Astrocyte (in vitro differentiated cells and primary cell): ENCODE data around the gene FLT3. TPM values are rescaled to one million over a fixed set of nuclear protein-coding genes. Genes with fewer than 3 reads are reported as not detected.

Source experiments
- DNase-seq: peaks from one replicate; pipeline ENCODE4 v3.0.0-alpha.2; 2010; ENCODE audit warnings: low read depth
- FAIRE-seq: peaks from 2 replicates; lab custom pipeline; 2011; peaks lifted over from hg19 to GRCh38; lab: Jason Lieb, UNC
- H2AFZ ChIP-seq: 2 replicates; pipeline ENCODE4 v1.6.0; 2012; ENCODE audit warnings: low read depth, low read length, inconsistent platforms
- H3K27ac ChIP-seq: 2 replicates; pipeline ENCODE4 v1.5.1; 2011; ENCODE audit warnings: low read depth, low read length, inconsistent platforms
- H3K27me3 ChIP-seq: 2 replicates; pipeline ENCODE4 v1.6.0; 2011; ENCODE audit warnings: low read length, inconsistent platforms; ENCODE audit not compliant: insufficient read depth
- H3K36me3 ChIP-seq: 2 replicates; pipeline ENCODE4 v1.5.1; 2011; ENCODE audit warnings: low read length, inconsistent platforms; ENCODE audit not compliant: insufficient read depth
- H3K4me1 ChIP-seq: 2 replicates; pipeline ENCODE4 v1.5.1; 2011; ENCODE audit warnings: low read length, inconsistent platforms; ENCODE audit not compliant: insufficient read depth
- H3K4me2 ChIP-seq: 2 replicates; pipeline ENCODE4 v1.6.0; 2012; ENCODE audit warnings: low read length, inconsistent platforms
- H3K4me3 ChIP-seq: 2 replicates; pipeline ENCODE4 v1.5.1; 2011; ENCODE audit warnings: low read depth, mild to moderate bottlenecking, low read length, inconsistent platforms; ENCODE audit not compliant: insufficient read depth
- H3K79me2 ChIP-seq: 2 replicates; pipeline ENCODE4 v1.6.0; 2012; ENCODE audit warnings: mild to moderate bottlenecking, low read length, inconsistent platforms; ENCODE audit not compliant: insufficient read depth
- H3K9ac ChIP-seq: 2 replicates; pipeline ENCODE4 v1.6.0; 2012; ENCODE audit warnings: mild to moderate bottlenecking, low read length, inconsistent platforms
- H3K9me3 ChIP-seq: 2 replicates; pipeline ENCODE4 v1.5.1; 2012; ENCODE audit warnings: low read depth, mild to moderate bottlenecking, low read length, inconsistent platforms; ENCODE audit not compliant: insufficient read depth
- H4K20me1 ChIP-seq: 2 replicates; pipeline ENCODE4 v1.6.0; 2012; ENCODE audit warnings: low read length, inconsistent platforms; ENCODE audit not compliant: insufficient read depth
- H3K27ac Mint-ChIP-seq: one replicate; pipeline ENCODE4 v1.8.0; 2021; ENCODE audit warnings: mild to moderate bottlenecking, mixed read lengths; ENCODE audit not compliant: unreplicated experiment
- H3K27me3 Mint-ChIP-seq: one replicate; pipeline ENCODE4 v1.8.0; 2021; ENCODE audit warnings: low read depth, mixed read lengths; ENCODE audit not compliant: unreplicated experiment
- H3K36me3 Mint-ChIP-seq: one replicate; pipeline ENCODE4 v1.8.0; 2021; ENCODE audit warnings: low read depth, mixed read lengths; ENCODE audit not compliant: unreplicated experiment
- H3K4me1 Mint-ChIP-seq: one replicate; pipeline ENCODE4 v1.8.0; 2021; ENCODE audit warnings: low read depth, mixed read lengths; ENCODE audit not compliant: unreplicated experiment
- H3K4me3 Mint-ChIP-seq: one replicate; pipeline ENCODE4 v1.8.0; 2021; ENCODE audit warnings: mild to moderate bottlenecking, moderate library complexity, mixed read lengths; ENCODE audit not compliant: unreplicated experiment
- H3K9me3 Mint-ChIP-seq: one replicate; pipeline ENCODE4 v1.8.0; 2021; ENCODE audit warnings: mild to moderate bottlenecking, mixed read lengths; ENCODE audit not compliant: unreplicated experiment
- CTCF ChIP-seq: IDR thresholded peaks from 2 replicates; pipeline ENCODE4 v1.5.1; 2011; ENCODE audit warnings: low read depth, mild to moderate bottlenecking, inconsistent platforms, low read length, moderate library complexity; ENCODE audit not compliant: insufficient read depth
- EZH2 ChIP-seq: IDR thresholded peaks from 2 replicates; pipeline ENCODE4 v1.6.1; 2012; ENCODE audit warnings: mild to moderate bottlenecking, low read length, inconsistent platforms; ENCODE audit not compliant: insufficient read depth
- total RNA-seq: library from RNA; stranded (reverse); gene quantifications from 2 replicates; pipeline ENCODE4 v1.2.1, GENCODE V29; 2021

The FLT3 gene
- total RNA-seq, 1 donor from 2014 or later, result not detected

GRCh38 chr13:28041501-28041900, 58.9 kb downstream of the FLT3 start:
- no peaks in the 10 kb centered on the region for H3K4me1 Mint-ChIP-seq

GRCh38 chr13:28041031-28041461, 59.3 kb downstream of the FLT3 start:
- Mint-ChIP-seq H3K9me3 (peaks cover 4% of the 10 kb centered on the region), H3K27ac (no peak overlapping the region), H3K4me3 (no peak overlapping the region), H3K36me3 (no peaks in the 10 kb centered on the region), H3K4me1 (no peaks in the 10 kb centered on the region), H3K27me3 (peaks cover 2% of the 10 kb centered on the region)
- H3K36me3 ChIP-seq, result no peaks in the 10 kb centered on the region
- no peak overlapping the region for H3K4me3 ChIP-seq
- H3K9ac ChIP-seq, result no peak overlapping the region
- no peak overlapping the region for H2AFZ ChIP-seq
- FAIRE-seq (no peak), DNase-seq (no peak)
- no peak overlapping the region for H3K4me2 ChIP-seq
- TF ChIP-seq CTCF, result no peak
- no peak for TF ChIP-seq EZH2
- H3K9me3 ChIP-seq, result no peaks in the 10 kb centered on the region
- H3K27me3 ChIP-seq, result no peaks in the 10 kb centered on the region
- H3K4me1 ChIP-seq, result no peaks in the 10 kb centered on the region
- H4K20me1 ChIP-seq, result no peaks in the 10 kb centered on the region
- H3K27ac ChIP-seq, result no peak overlapping the region
- no peaks in the 10 kb centered on the region for H3K79me2 ChIP-seq

More at GRCh38 chr13:28041501-28041900, 58.9 kb downstream of the FLT3 start:
- H3K9me3 Mint-ChIP-seq, result peaks cover 4% of the 10 kb centered on the region
- no peaks in the 10 kb centered on the region for H3K4me1 ChIP-seq
- DNase-seq (no peak), FAIRE-seq (no peak)
- H2AFZ ChIP-seq, result no peak overlapping the region
- no peaks in the 10 kb centered on the region for H3K9me3 ChIP-seq
- H3K4me3 ChIP-seq, result no peak overlapping the region
- H3K9ac ChIP-seq, result no peak overlapping the region
- H3K36me3 ChIP-seq, result no peaks in the 10 kb centered on the region
- peaks cover 2% of the 10 kb centered on the region for H3K27me3 Mint-ChIP-seq
- no peaks in the 10 kb centered on the region for H3K27me3 ChIP-seq
- no peak overlapping the region for H3K27ac ChIP-seq
- H3K36me3 Mint-ChIP-seq, result no peaks in the 10 kb centered on the region
- no peaks in the 10 kb centered on the region for H3K79me2 ChIP-seq
- no peaks in the 10 kb centered on the region for H4K20me1 ChIP-seq
- TF ChIP-seq EZH2, result no peak
- TF ChIP-seq CTCF, result no peak
- H3K27ac Mint-ChIP-seq, result no peak overlapping the region
- no peak overlapping the region for H3K4me3 Mint-ChIP-seq
- no peak overlapping the region for H3K4me2 ChIP-seq

GRCh38 chr13:28037399-28037798, 63.0 kb downstream of the FLT3 start:
- no peak for FAIRE-seq
- H3K4me3 ChIP-seq, result no peak overlapping the region
- DNase-seq, result no peak

More at GRCh38 chr13:28037399-28037798, 63.0 kb downstream of the FLT3 start:
- no peaks in the 10 kb centered on the region for H3K4me1 ChIP-seq
- no peak overlapping the region for H3K9ac ChIP-seq
- peaks cover 4% of the 10 kb centered on the region for H3K9me3 Mint-ChIP-seq
- no peak overlapping the region for H3K27ac Mint-ChIP-seq
- no peaks in the 10 kb centered on the region for H3K79me2 ChIP-seq
- no peak overlapping the region for H3K27ac ChIP-seq
- no peaks in the 10 kb centered on the region for H3K36me3 Mint-ChIP-seq
- TF ChIP-seq EZH2, result no peak
- no peak for TF ChIP-seq CTCF
- no peaks in the 10 kb centered on the region for H3K9me3 ChIP-seq
- H3K27me3 Mint-ChIP-seq, result peaks cover 4% of the 10 kb centered on the region
- H3K36me3 ChIP-seq, result no peaks in the 10 kb centered on the region
- no peaks in the 10 kb centered on the region for H3K27me3 ChIP-seq
- H4K20me1 ChIP-seq, result no peaks in the 10 kb centered on the region
- no peak overlapping the region for H3K4me2 ChIP-seq
- H3K4me3 Mint-ChIP-seq, result no peak overlapping the region
- peaks cover 6% of the 10 kb centered on the region for H3K4me1 Mint-ChIP-seq
- H2AFZ ChIP-seq, result no peak overlapping the region
